Coronary artery (tissue), 2 donors: ENCODE results near the gene ADAMTS2.

Source experiments
- DNase-seq: peaks from one replicate; pipeline ENCODE4 v3.0.0-alpha.2; 2017; ENCODE audit warnings: low spot score
- H3K27ac ChIP-seq, 2 donors: fragments of 200-600 bp; sonication (generic); one replicate each; pipeline ENCODE4 v1.5.1; 2016 to 2019
- H3K4me3 ChIP-seq: fragments of 200-600 bp; sonication (generic); 2 replicates; pipeline ENCODE4 v1.5.1; 2016; ENCODE audit warnings: mild to moderate bottlenecking, moderate library complexity
- TF ChIP-seq, protein P1 (sequence below): fragments of 200-600 bp; sonication (generic); IDR thresholded peaks from one replicate; pipeline ENCODE4 v1.5.1; 2019; ENCODE audit warnings: antibody characterized with exemption

ADAMTS2 gene

DNA sequence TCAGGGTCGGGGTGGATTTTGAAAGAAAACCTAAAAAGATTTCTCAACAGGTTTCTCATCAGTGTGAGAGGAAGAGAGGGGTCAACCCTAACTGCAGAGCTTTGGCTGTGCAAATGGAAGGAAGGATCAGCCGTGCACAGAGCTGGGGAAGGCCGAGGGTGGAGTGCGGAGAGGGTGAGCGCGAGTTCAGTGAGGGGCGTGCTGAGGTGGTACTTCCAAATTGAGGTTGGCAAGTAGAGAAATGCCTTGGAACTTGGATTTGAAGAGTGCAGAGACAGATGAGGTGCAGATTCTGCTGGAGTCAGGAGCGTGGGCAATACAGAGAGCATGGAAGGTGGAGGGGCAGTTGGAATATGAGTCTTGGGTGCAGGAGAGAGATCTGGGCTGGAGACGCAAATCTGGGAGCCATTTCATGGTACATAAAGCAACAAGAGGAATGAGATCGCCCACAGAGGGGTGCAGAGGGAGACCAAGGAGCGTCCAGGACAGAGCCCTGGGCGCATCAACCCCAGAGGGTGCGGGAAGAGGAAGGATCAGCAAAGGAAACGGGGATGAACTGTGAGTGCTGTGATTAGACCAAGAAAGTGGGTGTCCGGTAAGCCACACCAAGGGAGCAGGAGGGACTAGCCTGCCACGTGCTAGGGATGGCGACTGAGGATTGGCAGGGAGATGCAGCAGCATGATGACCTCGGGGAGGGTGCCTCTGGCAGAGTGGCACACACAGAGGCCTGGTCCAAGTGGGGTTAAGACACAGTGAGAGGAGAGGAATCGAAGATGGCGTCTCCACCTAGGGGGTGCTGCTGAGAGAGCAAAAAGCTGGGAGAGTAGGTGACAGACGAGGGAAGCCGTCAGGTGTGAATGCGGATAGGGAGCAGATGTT lies 105.8 kb downstream of the ADAMTS2 start:
- Histone ChIP-seq H3K4me3 (no peak overlapping the region), H3K27ac (no peak overlapping the region)
- TF ChIP-seq, protein P1, sequence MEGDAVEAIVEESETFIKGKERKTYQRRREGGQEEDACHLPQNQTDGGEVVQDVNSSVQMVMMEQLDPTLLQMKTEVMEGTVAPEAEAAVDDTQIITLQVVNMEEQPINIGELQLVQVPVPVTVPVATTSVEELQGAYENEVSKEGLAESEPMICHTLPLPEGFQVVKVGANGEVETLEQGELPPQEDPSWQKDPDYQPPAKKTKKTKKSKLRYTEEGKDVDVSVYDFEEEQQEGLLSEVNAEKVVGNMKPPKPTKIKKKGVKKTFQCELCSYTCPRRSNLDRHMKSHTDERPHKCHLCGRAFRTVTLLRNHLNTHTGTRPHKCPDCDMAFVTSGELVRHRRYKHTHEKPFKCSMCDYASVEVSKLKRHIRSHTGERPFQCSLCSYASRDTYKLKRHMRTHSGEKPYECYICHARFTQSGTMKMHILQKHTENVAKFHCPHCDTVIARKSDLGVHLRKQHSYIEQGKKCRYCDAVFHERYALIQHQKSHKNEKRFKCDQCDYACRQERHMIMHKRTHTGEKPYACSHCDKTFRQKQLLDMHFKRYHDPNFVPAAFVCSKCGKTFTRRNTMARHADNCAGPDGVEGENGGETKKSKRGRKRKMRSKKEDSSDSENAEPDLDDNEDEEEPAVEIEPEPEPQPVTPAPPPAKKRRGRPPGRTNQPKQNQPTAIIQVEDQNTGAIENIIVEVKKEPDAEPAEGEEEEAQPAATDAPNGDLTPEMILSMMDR = no peak
- peak; percentile 61 for DNase-seq

DNA sequence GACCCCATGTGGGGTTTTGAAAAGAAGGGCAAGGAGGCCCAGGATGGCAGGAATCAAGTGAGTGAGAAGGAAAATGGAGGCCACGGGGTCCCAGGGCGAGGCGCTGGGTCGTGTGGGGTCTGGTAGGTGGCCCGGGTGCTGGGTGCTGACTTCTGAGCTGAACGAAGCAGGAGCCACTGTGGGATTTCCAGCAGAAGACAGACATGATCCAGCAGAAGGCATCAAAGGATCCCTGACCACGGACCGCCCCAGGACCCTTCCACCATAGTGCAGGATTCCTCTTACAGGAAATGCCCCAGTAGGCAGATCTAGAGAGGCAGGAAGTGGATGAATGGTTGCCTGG lies 106.7 kb downstream of the ADAMTS2 start:
- TF ChIP-seq, protein P1 = no peak
- Histone ChIP-seq H3K4me3 (no peak overlapping the region), H3K27ac (no peak overlapping the region)
- peak; percentile 41 for DNase-seq

DNA sequence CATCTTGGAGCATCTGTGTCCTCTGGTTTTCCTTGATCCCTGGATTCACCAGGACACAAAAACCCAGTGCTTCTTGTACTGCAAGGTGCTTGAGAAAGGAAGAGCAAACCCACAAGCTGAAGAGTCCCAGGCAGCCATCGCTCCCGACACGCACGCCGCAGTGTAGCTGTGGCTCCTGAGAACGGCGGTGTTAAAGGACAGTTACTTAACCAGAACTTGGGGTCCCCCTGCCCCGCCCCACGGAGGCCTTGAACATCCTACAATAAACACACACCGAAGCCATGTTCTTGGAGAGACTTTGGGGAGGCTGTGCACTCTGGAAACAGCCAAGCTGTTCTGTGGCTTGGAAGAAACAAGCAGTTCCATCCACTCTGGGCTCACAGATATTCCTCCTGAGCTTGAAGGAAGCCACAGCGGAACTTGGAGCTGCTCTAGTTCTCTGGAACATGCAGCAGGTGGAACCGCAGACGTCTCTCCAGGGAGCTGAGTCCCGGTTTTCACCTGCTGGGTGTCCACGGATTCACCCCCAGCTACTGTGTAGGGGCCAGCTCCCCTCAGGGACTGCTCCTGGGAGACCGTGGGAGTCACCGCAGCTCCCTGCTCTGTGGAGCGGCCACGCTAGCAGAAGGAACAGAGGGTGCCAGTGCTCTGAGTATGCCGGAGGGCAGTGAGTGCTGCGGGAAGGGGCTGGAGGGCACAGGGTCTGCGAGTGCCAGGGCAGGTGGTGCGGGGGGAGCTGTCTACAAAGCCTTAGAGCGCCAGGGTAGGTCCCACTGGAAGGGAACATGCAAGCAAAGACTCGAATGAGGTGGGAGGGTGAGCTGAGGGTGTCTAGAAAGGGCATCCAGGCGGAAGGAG lies 107.3 kb downstream of the ADAMTS2 start:
- peak; percentile 66 for DNase-seq
- TF ChIP-seq, protein P1 = no peak
- H3K4me3 ChIP-seq = no peak overlapping the region
- no peak overlapping the region for H3K27ac ChIP-seq

DNA sequence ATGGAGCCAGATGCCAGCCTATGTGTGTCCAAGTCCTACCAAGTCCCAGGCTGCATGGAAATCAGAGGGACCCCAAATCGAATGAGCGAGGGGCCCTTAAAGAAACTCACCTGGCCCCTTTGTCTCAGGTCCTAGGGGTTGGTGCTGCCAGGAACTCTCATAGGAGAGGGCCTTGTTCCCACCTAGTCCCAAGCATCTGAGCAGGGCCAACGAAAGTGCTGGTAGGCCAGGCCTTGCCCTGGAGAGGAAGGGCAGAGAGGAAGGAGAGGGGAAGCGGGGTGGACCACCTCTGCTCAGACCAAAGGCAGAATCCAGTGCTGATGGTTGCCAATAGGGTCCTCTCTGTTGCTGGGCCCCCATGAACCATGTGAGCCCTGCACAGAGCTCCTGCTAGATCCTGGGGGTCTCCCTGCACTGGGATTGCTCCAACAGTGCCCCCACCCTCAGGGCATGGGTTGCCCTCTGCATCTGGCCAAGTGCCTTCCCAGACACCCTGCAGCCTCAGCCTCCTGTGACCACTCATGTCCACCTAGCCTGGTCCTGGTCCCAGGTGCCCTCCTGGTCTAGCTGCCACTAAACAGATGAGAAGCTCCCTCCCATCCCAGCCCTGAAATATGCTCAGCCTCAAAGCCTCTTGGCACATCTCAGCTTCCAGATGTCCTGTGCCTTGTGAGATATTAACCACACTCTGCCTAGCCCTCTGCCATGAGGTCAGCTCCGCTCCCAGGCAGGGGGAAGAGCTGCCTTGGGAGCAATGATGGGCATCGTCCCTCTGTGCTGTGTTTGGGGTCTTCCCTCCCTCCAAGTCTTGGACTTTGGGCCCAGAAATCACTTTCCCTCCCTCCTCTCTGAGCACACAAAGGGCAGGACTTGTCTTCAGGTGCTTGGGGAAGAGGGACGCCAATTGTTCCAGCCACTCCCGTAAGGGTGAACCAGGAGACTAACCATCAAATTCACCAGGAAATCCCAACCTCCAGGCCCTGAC lies 109.6 kb downstream of the ADAMTS2 start:
- Histone ChIP-seq H3K27ac (no peak overlapping the region), H3K4me3 (no peak overlapping the region)
- TF ChIP-seq, protein P1 = no peak
- peak; percentile 50 for DNase-seq

DNA sequence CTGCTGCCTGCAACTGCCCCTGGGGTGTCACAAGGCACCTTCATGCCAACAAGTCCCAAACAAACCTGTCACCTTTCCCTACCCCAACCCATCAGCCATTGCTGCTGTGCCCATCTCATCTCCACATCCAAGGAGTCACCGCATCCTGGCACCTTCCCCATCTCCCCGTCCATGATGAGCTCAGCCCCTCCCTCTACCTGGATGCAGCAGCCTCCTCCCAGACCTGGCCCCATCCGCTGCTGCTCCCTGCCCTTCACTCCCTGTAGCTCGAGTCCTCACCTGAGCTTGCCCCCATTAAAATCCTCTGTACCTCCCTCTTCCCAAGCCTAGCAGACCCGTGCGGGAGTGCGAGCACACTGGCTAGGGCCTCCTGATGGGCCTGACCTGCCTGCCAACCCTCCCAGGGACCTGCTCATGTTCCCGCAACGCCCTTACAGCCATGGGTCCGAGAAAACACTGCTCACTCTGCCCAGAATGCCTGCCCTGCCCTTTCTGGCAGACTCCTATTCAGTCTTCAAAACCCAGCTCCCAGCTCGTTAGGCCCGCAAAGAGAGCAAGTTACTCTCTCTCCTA lies 110.6 kb downstream of the ADAMTS2 start:
- H3K27ac ChIP-seq = no peak overlapping the region
- TF ChIP-seq, protein P1 = no peak
- no peak overlapping the region for H3K4me3 ChIP-seq
- DNase-seq = peak; percentile 40

DNA sequence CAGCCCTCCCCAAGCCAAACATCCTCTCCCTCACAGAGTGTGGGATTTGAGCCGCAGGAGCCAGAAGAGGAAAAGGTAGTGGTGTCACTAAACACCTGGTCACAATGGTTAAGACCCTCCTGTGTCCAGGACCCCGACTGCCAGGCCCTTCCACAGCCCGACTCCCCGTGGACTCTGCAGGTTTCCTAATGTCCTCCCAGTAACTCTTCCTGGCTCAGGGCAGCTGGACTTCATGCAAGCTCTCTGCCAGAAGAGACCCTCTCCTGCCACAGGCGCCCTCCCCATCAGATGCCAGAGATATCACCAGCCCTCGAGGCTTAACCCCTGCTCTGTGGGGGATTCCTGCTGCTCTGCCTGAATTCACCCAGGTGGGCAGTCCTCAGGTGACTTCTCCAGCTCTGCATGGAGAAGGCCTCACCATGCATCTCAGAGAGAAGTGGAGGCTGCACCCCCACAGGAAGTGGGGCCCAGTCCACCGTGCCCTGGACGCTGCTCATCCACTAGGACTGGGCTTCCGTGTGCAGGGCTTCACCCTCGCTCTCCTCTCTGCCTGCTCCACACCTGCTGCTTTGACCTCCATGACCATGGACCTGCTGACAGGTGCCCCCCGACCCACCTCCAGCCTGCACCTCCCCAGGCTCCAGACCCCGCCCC lies 111.2 kb downstream of the ADAMTS2 start:
- TF ChIP-seq, protein P1 = no peak
- Histone ChIP-seq H3K4me3 (no peak overlapping the region), H3K27ac (no peak overlapping the region)
- peak; percentile 59 for DNase-seq
